ENCODE results near the gene UBL7.
"Not testable (repeated sequence)": the region's sequence is repeated elsewhere in the genome, so short reads cannot be mapped to it uniquely, and the experiment has no call there.

The UBL7 gene, protein sequence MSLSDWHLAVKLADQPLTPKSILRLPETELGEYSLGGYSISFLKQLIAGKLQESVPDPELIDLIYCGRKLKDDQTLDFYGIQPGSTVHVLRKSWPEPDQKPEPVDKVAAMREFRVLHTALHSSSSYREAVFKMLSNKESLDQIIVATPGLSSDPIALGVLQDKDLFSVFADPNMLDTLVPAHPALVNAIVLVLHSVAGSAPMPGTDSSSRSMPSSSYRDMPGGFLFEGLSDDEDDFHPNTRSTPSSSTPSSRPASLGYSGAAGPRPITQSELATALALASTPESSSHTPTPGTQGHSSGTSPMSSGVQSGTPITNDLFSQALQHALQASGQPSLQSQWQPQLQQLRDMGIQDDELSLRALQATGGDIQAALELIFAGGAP

DNA sequence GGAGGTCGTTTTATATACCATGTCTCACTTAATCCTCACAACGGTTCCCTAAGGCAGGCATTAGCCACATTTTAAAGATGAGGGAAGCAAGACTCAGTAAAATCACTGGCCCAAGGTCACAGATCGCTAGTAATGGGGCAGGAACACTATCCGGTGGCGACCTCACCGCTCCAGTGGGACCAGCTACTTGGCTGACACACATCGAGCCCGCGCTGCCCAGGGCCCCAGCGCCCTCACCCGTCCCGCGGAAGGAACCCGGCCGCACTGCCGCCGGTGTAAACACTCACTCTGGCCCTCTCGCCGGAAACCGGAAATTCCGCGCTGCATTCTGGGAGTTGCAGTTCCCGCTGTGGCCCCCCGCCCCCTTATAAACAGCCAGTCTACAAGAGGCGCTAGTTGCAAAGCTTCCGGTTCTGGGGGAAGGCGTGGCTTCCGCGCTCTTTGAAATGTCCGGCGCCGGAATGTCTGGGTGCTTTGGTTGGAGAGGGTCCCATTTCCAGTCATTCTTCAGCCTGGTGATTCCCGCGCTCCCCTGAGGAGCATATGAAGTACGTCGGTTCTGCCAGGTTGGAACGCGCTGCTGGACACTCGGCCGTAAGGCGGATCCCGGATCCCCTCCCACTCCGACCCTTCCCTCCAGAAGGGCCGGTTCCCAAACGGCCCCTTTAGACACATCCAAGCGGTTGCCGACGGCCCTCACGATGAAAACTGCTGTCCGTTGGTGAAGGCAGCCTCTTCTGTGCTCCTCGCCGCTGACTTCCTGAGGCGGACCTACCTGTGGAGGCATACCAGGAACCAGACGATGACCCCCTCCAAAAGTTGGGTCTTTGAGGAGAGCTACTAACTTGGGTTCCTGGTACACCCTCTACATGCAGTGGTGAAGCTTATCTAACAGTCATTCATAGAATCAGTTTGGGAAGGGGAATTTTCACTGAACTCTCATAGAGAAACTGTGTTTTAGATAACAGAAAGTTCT, at the start of gene UBL7:
UBL7 (minus strand) TSS at position 290 of the 976 bp plus-strand sequence. CDS start 2,293 bp downstream, outside the sequence.
- peak; percentile 93 to 94 for DNase-seq (ENCODE audit: low read depth in 2 of 2)

DNA sequence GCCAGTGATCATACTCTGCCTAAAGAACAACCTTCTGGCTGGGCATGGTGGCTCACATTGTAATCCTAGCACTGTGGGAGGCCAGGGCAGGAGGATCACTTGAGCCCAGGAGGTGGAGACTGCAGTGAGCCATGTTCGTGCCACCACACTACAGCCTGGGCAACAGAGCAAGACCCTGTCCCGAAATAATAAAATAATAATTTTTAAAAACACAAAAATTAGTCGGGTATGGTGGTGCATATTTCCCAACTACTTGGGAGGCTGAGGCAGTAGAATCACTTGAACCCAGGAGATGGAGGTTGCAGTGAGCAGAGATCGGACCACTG, 45.5 kb upstream of the UBL7 start:
- no peak for DNase-seq (ENCODE audit: low read depth in 2 of 2)

DNA sequence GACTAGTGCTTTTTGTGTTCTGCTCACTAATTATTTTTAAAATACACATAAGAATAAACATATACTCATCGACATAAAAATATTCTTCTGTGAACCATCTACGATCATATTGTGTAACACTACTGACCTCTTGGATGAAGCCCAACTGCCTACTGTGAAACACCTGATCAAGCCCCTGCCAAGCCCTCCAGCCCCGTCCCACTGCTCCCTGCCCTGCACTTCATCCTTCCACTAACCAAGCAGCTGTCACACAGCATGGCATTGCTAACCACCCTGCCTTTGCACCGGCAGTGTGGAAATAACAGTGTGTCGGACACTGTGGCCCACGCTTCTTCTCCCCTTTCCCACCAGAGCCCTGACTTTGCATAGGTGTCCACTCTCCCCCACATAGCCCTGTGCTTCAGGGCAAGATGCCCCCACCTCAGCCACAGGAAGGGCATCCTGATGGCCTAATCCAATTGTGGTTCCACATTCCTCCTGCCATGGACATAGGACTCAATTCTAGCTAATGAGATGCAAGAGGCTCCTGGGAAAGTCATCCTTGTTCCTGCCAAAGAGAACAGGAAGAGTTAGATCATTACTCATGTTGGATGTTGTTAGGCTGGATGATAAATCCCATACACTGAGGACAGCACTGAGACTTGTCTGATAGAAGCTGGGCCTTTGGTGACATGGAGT, 45.0 kb upstream of the UBL7 start:
- no peak for DNase-seq (ENCODE audit: low read depth in 2 of 2)

DNA sequence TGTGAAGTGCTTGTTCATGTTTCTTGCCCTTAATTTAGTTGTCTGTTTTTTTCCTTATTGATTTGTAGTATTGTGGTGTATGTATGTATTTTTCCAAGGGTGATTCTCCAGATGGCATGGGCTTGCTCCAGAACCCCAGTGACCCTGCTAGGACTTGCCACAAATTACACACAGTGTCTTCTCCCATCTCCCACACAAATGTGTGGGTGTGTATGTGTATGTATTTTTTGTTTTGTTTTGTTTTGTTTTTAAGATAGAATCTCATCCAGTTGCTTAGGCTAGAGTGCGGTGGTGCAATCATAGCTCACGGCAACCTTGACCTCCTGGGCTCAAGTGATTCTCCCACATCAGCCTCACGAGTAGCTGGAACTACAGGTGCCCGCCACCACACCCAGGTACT, 43.9 kb upstream of the UBL7 start:
- DNase-seq (ENCODE audit: low read depth in 2 of 2): no peak

DNA sequence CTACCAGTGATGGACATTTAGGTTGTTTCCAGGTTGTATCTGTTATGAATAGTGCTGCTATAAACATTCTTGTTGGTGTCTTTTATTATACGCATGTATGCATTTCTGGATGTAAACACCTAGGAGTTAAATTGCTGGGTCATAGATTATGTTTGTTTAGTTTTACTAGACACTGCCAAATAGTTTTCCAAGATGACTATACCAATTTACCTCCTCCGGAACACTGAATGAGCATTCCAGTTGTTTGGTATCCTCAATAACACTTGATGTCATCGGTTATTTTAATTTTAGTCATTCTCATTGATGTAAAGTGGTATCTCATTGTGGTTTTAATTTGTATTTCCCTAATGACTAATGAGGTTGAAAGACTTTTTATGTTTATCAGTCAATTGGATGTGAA, 43.5 kb upstream of the UBL7 start:
- no peak for DNase-seq (ENCODE audit: low read depth in 2 of 2)

DNA sequence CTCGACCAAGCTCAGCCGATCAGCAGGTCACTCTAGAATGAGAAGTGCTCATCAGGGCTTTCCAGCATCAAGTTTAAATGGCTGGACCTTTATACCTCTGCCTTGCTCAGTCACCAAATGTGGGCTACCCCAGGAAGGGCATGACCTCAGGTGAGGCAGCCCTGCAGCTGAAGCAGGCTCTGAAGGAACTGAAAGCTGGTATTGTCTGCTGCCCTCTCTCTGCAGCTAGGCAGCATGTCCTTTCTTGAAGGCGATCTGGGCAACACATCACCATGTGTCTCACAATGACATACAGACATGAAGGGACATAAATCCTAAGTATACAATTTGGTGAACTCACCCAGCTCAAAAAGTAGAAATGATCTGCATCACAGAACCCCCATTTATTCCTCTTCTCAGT, 41.3 kb upstream of the UBL7 start:
- no peak for DNase-seq (ENCODE audit: low read depth in 2 of 2)

DNA sequence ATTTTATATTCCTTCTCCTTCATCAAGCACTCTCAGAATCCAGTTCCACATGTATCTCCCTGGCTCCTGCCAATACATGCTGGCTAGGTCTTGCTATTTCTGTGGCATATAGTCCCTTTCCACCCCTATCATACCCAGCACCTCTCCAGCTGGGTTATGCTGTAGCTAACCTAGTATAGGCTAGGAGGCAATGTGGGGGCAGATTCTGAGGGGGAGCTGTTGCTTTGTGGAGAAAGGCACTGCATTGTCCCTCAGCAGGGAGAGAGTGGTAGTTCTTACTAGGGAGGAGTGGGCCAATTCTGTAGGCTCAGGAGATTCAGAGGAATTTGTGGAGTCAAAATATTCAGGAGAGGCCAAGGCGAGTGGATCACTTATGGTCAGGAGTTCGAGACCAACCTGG, 39.4 kb upstream of the UBL7 start:
- DNase-seq (ENCODE audit: low read depth in 2 of 2): no peak

DNA sequence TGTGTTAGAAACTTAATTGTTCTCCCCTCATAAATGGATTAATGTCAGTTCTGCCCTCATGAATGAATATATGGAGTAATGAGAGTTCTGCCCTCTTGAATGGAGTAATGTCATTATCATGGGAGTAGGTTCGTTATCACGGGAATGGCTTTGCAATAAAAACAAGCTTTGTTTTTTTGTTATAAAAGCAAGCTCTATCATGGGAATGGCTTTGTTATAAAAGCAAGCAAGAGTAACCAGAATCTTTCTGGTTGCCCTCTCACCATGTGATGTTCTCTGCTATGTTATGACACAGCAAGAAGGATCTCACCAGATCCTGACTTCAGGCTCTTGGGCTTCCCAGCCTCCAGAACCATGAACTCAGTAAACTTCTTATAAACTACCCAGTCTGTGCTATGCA, 38.4 kb upstream of the UBL7 start:
- no peak for DNase-seq (ENCODE audit: low read depth in 2 of 2)

DNA sequence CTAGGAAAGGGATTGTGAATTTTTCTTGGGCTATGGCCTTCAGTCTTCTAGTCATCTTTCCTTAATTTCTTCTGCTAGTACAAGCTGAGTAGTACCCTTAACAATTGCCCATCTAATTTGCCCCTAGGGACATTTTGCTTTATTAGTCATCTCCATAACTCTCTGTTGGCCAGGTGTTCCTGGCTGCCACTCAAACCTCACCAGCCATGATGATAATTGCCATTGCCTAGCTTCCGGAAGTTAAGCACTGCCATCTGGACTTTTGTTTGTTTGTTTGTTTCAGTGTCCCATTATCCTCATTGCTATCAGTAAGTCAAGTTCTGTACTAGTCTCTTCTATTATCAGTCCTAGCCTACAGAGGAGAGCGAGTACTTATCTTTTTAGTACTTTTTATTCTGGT, 36.6 kb upstream of the UBL7 start:
- DNase-seq (ENCODE audit: low read depth in 2 of 2): no peak

DNA sequence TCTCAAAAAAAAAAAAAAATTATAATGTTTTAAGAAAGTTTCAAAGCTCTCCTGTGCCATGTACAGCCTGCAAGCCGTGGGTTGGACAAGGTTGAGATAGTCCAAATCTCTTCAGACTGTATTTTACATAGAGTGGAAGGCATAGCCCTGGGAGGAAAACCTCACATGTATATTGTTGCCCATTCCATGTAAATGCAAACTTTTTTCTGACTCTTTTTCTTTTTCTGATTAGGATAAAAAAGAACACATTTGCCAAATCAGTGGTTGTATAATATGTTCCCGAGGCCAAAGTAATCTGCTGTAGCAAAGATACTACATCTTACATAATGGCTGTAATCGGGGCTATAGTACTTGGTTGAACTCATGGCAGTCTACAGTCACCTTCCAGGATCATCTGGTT, 35.7 kb upstream of the UBL7 start:
- DNase-seq (ENCODE audit: low read depth in 2 of 2): no peak

DNA sequence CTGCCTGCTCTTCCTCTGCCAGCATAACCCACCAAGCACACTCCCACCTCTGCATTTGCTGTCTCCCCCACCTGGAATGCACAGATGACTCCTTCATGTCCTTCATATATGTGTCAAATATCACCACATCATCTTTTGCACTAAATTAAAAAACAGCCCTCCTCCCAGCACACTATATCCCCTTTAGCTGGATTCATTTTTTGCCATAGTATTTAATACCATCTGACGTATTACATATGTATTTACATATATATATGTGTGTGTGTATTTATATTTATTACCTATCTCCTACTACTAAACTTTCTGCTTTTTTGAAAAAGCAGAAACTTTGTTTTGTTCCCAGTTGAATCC, 29.4 kb upstream of the UBL7 start:
- DNase-seq (ENCODE audit: low read depth in 2 of 2): no peak

DNA sequence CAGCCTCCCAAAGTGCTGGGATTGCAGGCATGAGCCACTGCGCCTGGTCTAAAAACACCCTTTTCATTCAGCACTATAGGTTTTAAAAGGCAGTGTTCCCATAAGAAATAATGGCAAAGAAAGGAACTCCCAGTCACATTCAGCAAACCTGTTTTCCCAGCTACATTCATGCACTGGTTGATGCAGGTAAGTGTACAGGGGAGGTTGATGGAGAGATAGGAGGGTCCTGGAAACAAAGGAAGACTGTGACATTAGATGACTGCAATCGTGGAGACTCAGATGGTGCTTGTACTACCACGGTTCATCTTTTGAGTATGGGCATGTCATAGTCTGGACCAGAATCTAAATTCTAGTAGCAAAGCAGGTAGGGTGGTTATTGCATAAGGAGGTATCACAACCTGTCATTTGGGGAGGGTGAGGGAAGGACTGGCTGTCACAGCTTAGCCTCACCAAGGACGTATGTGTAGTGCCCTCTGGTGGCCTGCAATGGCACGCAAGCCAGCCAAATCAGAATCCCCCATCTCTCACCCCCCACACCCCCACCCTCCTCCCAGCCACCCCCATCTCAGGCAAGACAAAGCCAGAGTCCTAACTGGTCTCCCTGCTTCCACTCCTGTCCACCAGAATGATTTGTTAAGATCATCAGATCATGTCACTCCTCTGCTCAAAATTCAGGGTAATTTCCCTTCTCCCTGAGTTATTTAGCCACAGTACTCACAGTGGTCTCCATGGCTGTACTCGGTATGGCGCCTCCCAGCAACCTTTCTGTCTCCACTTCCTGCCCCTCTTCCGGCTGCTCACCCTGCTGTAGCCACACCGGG, 28.8 kb upstream of the UBL7 start:
- peak; percentile 48 to 59 for DNase-seq (ENCODE audit: low read depth in 2 of 2)

DNA sequence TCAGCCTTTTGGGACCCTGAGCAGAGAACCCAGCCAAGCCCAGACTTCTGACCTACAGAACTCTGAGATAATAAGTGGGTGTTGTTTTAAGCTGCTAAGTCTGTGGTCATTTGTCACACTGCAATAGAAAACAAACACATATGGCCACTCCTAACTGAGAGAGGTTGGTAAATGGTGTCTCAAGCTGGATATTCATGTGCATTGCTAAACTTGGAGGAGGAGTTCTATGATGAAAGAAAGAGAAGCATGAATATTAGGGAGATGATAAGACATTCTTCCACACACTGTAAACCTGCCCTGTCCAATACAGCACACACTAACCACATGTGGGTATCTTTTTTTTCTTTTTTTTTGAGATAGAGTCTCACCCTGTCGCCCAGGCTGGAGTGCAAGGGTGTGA, 27.8 kb upstream of the UBL7 start:
- DNase-seq (ENCODE audit: low read depth in 2 of 2): no peak

DNA sequence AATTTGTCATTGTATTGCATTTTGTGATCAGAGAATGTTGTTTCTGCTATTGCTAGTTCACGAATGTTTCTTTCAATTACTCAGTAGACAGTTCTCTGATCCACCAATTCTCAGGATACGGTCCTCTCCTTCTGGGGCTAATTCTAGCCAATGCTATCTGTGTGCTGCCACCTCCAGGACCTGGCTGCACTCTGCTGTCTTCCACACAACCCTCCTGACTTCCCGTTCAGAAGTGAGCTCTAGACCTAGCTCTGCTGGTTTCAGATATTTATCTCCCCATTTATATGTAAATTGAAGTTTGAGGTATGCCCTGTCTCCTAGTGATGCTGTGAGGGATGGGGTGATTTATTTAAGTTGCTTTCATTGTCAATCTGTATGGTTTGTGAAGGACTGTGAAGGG, 21.7 kb upstream of the UBL7 start:
- no peak for DNase-seq (ENCODE audit: low read depth in 2 of 2)

DNA sequence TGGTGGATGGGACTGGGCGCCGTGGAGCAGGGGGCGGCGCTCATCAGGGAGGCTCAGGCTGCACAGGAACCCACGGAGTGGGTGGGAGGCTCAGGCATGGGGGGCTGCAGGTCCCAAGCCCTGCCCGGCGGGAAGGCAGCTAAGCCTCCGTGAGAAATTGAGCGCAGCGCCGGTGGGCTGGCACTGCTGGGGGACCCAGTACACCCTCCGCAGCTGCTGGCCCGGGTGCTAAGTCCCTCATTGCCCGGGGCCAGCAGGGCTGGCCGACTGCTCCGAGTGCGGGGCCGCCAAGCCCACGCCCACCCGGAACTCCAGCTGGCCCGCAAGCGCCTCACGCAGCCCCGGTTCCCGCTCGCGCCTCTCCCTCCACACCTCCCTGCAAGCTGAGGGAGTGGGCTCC, 19.4 kb upstream of the UBL7 start:
- not testable (repeated sequence) for DNase-seq (ENCODE audit: low read depth in 2 of 2)

DNA sequence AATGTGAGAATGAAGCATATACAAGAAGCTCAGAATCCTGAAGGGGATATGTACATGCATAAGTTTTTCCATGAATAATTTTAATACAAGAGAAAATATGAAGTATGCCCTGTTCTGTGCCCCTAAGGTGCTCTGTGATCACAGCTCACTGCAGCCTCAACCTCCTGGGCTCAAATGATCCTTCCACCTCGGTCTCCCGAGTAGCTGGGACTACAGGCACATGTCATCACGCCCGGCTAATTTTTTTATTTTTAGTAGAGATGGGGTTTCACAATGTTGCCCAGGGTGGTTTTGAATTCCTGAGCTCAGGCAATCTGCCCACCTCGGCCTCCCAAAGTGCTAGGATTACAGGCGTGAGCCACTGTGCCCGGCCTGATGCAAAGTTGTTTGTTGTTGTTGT, 10.7 kb upstream of the UBL7 start:
- not testable (repeated sequence) for DNase-seq (ENCODE audit: low read depth in 2 of 2)

DNA sequence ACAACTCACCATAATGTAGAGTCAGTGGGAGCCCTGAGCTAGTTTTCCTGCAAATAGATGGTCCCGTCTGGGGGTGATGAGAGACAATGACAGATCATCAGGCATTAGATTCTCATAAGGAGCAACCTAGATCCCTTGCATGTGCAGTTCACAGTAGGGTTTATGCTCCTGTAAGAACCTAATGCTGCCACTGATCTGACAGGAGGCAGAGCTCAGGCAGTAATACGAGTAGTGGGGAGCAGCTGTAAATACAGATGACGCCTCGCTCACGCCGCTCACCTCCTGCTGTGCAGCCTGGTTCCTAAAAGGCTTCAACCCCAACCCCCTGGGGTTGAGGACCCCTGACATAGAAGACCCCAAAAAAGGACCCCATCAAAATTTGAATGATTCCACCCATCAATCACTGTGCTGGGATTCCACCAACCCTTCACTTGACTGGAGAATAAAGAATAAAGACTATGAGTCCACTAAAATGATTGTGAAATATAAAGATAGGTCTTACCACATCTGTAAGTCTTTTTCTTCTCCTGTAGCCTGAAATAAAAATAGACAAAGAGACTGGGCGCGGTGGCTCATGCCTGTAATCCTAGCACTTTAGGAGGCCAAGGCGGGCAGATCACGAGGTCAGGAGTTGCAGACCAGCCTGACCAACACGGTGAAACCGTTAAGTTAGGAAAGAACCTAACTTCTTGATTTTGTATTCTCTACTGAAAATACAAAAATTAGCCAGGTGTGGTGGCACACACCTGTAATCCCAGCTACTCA, 9.9 kb upstream of the UBL7 start:
- no peak for DNase-seq (ENCODE audit: low read depth in 2 of 2)

DNA sequence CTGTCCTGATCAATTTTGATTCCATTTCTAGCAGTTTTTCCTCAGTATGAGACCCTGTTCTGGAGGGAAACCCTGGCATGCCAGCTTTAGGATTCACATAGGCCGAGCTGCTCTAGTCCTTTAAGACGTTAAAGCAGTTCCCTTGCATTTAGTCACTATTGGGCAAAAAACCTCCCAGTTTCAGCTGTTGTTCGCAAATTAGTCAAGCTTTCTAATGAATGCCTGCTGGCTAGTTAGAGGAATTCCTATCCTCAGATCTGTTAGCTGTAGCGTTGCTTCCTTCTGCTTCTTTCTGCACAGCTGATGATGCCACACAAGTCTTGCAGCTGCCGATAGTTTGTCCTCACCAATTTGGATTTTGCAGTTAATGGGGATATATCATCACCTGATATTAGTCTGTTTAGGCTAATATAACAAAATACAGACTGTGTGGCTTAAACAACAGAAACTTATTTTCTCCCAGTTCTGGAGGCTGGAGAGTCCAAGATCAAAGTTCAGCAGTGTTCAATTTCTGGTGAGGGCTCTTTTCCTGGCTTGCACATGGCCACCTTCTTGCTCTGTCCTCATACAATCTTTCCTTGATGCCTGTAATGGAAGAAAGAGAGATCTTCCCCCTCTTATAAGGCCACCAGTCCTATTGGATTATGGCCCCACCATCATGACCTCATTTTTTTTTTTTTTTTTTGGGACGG, 7.5 kb upstream of the UBL7 start:
- no peak for DNase-seq (ENCODE audit: low read depth in 2 of 2)

DNA sequence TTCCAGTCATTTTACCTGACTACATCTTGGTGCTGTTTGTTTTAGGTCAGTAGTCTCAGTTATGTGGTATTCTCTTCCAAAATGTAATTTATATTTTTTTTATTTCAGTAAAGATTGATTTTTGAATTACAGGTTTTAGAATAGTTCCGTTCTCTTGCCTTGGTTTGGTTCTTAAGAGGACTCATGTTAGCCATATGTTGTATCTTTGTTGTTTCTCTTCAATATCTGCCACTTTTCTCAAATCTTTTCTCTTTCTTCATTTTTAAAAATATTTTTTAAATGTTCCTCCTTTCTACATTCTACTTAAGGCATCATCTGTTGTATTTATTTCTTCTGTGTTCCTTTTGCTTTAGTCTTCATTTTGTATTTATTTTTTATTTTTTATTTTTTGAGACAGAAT, 5.6 kb upstream of the UBL7 start:
- DNase-seq (ENCODE audit: low read depth in 2 of 2): no peak

DNA sequence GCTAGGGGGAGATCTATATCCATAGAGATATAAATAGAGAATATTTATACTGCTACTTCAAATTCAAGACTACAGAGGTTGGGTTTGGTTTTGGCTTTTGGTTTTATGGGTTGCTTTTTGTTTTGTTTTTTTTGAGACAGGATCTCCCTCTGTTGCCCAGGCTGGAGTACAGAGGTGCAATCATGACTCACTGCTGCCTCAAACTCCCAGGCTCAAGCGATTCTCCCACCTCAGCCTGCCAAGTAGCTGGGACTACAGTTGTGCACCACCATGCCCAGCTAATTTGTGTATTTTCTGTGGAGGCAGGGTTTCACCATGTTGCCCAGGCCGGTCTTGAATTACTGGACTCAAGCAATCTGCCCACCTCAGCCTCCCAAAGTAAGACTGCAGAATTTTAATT, 3.9 kb upstream of the UBL7 start:
- no peak for DNase-seq (ENCODE audit: low read depth in 2 of 2)
